NCI-H526 (cell line): ENCODE results near the gene GTPBP3.
A peak's percentile ranks its signal among the peaks of the same experiment; 100 is the strongest.

Experiments
- DNase-seq, 2 experiments: peaks; one replicate each; lab custom pipeline; 2025; lab: John Stamatoyannopoulos, UW

The GTPBP3 gene

GRCh38 chr19:17327654-17328516 lies 9.5 kb upstream of the GTPBP3 start:
- peak; percentile 57 to 85 for DNase-seq

- DNase-seq = peak in 1 of 2 experiments; percentile 46
These were observed 8.6 kb upstream of the GTPBP3 start for GRCh38 chr19:17328517-17329365.

DNA sequence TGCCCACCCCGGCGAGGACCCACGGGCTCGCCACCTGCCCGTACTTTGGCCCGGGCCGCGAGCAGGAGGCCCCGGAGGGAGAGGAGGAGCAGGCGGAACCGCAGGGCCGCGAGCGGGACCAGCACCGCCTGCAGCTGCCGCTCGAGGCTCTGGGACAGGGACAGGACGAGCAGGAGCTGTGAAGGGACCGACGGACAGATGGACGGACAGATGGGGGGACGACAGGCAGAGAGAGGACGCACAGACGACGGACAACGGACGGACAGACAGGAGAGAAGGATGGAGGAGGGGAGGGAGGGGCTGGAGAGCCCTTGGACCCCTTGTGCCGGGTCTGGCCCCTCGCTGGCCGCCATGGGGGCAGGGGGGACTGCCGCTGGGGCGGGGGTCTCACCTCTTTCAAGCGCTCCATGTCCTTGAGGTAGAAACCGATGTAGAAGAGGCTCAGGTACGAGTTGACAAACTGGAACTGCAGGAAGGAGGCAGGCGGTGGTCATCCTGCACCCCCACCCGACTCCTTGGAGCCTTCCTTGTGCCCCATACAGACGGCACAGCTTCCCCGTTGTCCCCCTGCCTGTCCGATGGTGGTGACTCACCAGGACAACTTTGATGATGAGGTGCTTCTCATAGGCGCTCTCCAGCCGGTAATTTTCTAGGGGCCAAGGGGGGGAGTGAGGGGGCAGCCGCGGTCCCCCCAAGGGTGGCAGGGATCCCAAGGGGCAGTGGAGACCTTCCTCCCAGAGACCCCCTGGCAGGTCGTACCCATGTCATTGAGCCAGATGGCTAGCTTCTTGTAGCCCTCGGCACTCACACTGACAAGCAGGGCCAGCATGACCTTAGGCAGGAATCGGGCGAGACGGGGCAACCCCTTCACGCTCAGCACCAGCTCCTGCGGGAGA lies 7.7 kb upstream of the GTPBP3 start:
- DNase-seq = no peak

GRCh38 chr19:17330262-17331044 lies 6.9 kb upstream of the GTPBP3 start:
- DNase-seq = no peak

GRCh38 chr19:17331045-17331558 lies 6.3 kb upstream of the GTPBP3 start:
- peak in 1 of 2 experiments; percentile 43 for DNase-seq

DNA sequence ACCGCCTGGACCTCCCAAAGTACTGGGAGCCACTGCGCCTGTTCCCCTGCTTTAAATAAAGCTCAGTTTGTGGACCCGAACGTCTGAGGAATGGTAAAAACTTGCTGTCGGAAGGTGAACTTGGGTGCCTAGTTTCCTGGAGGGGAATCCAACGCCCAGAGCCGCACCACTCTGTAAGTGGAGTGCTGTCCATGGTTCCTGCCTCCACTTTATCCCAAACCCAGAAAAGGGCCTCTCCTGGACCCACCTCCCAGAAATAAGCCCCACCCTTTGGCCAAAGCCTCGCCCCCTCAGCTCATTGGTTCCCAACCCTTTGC lies 5.0 kb upstream of the GTPBP3 start:
- DNase-seq = no peak

DNA sequence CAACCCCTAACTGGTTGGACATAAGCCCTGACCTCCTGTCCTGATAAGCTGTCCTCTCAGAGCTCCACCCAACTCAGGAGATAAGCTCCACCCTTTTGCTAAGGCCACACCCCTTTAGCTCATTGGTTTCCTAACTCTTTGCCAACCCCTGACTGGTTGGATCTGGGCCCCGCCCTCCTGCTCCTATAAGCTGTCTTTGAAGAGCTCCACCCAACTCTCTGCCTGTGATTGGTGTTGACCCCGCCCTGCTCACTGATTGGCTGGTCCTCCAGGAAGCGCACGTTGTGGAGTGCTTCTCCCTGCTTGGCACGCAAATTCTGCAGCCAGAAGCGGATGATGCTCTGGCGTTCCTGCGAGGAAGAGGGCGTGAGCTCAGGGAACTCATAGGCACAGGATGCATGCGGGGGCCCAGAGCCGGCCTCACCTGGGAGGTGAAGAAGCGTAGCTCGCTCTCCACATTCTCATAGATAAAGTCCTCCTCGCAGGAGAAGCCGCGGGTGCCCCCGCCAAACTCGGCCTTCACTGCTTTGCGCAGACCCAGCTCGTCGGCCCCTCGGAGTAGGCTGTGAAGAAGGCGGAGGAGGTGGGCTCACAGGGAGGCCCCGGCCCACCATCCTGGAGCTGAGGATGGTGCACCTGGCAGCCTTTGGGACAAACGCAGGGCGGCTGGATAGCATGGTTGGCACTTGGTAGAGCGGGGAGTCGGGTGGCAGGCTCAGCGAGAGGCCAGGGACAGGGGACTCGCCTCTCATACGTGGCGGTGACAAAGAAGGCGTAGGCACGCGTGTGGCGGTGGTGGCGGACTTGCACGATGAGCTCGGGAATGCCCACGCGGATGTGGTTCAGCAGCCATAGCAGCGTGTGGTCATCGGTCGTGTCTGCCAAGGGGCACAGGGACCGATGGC lies 4.4 kb upstream of the GTPBP3 start:
- peak; percentile 42 to 49 for DNase-seq

DNA sequence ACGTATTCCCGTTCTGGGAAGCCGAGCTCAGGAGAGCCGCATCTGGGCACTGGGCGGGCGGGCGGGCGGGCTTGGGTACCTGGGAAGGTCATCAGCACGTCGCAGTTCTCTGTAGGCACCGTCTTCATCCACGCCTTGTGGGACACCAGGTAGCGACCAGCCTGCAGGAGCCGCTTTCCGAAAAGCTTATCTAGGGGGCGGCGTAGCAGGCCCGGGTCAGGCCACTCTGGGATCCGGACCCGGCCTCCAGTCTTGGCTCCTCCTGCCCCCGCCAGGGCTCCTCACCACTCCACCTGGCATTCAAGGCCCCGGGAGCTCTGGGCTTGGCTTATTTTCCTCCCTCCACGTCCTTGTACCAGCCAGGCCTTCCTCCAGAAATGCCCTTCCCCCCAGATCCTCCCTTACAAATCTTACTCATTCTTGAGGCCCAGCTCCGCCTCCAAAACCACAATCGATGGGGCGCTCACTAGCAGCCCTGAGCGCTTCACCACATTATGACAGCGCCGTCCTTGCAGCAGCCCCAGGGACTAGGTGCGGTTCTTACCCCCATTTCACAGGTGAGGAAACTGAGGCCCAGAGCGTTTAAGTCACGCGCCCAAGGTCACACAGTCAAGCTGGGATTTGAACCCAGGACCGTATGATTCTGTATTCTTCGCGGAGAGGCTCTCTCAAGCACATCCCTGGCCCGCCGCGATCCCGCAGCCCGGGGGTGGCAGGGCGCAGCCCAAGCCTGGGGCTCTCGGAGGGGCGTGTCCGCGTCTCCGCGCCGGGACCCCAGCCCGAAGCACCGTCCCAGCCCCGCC lies 3.5 kb upstream of the GTPBP3 start:
- no peak for DNase-seq

DNA sequence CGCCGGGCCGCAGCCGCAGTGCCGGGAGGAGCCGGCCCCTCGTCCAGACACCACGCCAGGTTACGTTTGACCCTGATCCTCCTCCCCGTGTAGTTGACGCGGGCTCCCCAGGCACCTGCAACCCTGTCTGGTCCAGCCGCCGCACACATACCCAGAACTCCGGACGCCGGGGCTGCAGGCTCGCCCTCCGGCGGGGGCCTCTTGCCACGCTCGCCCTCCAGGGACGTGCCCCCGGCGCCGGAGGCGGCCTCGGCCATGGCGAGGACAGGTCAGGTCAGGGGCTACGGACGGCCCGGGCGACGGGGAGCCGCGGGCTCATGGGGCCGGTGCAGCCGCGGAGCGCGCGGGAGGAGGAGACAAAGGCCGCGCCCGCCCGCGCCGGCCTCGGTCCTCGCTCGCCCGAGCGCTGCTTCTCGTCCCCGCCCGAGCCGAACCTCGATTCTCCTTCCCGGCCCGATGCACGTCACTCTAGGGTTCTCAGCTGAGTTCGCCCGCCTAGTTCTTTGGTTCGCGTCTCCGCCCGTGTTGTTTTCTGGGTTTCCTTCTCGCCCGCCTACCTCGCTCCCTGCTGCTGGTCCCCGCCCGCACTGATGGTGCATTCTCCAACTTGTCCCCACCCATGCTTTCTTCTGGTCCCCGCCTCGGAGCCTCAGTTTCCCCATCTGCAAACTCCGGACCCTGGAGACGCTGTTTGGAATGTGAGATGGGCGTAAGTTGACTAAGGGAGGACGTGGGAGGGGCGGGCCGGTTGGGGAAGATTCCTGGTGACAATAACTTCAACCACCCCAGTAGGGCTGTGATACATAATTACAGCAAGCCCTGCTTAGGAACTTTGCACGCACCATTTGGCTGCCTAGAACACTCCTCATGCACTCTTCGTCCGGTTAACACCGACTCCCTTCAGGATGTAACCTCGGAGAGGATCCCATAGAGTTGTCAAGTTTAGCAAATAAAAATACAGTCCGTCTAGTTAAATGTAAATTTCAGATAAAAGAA lies 2.6 kb upstream of the GTPBP3 start, which contains the start of gene ANO8:
ANO8 (minus strand) TSS at position 442 of the 996 bp plus-strand sequence; CDS start at position 257, 185 bp downstream.
- DNase-seq = peak; percentile 89 to 95

DNA sequence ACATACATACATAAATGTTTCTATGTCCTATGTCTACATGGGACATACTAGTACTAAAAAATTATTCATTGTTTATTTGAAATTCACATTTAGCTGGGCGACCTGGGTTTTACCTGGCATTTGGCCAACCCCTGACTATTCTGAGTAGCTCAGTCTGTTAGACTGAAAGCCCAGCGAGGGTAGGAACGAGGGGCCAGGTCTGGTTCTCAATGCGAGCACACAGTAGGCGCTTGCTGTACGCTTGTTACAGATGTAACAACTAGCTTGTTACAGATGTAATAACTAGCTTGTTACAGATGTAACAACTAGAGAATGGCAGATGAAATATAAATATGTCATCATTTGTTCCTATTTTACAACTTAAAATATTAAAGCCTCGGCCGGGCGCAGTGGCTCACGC lies 1.8 kb upstream of the GTPBP3 start:
- DNase-seq = no peak

- DNase-seq = peak in 1 of 2 experiments; percentile 55
These were observed 501 bp downstream of the GTPBP3 start for GRCh38 chr19:17337675-17338432.

DNA sequence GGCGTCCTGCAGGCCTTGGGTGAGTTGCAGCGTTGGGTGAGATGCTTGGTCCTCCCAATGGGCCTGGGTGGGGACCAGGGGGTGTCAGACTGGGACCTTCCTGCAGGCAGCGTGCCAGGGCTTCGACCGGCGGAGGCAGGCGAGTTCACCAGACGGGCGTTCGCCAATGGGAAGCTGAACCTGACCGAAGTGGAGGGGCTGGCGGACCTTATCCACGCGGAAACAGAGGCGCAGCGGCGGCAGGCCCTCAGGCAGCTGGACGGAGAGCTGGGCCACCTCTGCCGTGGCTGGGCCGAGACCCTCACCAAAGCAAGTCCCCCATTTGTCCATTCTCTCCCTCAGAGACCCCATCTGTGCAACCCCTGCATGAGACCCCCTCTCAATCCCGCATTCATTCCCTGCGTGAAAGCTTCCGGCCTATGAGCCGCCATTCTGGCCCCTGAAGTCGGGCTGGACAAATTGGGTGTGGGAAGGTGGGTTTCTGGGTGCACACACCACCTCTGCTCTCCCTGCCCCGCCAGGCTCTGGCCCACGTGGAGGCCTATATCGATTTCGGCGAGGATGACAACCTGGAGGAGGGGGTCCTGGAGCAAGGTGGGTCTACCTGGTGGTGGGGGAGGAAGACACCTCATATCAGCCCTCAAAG lies 1.2 kb downstream of the GTPBP3 start:
- no peak for DNase-seq

DNA sequence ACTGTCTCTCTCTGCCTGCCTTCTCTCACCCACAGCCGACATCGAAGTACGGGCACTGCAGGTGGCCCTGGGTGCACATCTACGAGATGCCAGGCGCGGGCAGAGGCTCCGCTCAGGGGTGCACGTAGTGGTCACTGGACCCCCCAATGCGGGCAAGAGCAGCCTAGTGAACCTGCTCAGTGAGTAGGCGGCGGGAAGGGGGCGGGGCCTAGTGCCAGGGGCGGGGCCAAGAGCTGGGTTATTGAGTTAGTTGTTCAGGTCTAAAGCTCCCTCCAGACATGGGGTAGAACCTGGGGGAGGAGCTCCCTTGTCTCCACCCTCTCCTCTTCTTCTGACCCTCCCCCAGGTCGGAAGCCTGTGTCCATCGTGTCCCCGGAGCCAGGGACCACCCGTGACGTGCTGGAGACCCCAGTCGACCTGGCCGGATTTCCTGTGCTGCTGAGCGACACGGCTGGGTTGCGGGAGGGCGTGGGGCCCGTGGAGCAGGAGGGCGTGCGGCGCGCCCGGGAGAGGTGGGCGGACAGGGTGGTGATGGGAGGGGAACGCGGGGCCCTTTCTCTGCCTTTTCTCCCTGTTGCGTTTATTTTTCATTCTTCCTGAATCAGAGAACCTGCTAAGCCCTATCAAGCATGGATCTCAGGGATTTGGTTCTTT lies 1.9 kb downstream of the GTPBP3 start:
- no peak for DNase-seq

- no peak for DNase-seq
These were observed 3.0 kb downstream of the GTPBP3 start for GRCh38 chr19:17340302-17340870.

- no peak for DNase-seq
These were observed 3.6 kb downstream of the GTPBP3 start for GRCh38 chr19:17340871-17341357.
